Lower leg skin (tissue), 4 donors: ENCODE results near the gene NCOA1. TPM values are rescaled to one million over a fixed set of nuclear protein-coding genes. Genes with fewer than 3 reads are reported as not detected.
A peak's percentile ranks its signal among the peaks of the same experiment; 100 is the strongest.

Experiments
- DNase-seq, 2 donors: peaks; one replicate each; pipeline ENCODE4 v3.0.0-alpha.2; 2019; ENCODE audit warnings: low spot score in 2 of 2
- H3K4me3 ChIP-seq: fragments of 200-600 bp; sonication (generic); 2 replicates; pipeline ENCODE4 v1.5.1; 2017; ENCODE audit warnings: mild to moderate bottlenecking, low read depth; ENCODE audit not compliant: poor library complexity, severe bottlenecking
- CTCF ChIP-seq, 3 donors: fragments of 450-650 bp; IDR thresholded peaks; one replicate each; pipeline ENCODE4 v1.5.1; 2016; ENCODE audit warnings: antibody characterized with exemption in 3 of 3, mild to moderate bottlenecking in 3 of 3, moderate library complexity in 2 of 3
- POLR2A ChIP-seq, 2 donors: fragments of 450-650 bp; IDR thresholded peaks; one replicate each; pipeline ENCODE4 v1.6.1; 2016 to 2017; ENCODE audit warnings: antibody characterized with exemption in 2 of 2, mild to moderate bottlenecking in 1 of 2, moderate library complexity in 1 of 2
- WGBS, 2 donors: methylation state at CpG; one replicate each; pipeline ENCODE4 v1.1.5; 2018; 5-methylcytosine and 5-hydroxymethylcytosine counted together
- intact Hi-C: fragments of 100-400 bp; cut with DNase I; formaldehyde crosslinking; loops from one replicate; pipeline ENCODE4 v1.15.0; 2023; ENCODE audit warnings: low total_unique reads
- total RNA-seq, 4 donors: library from RNA; depleted of rRNA; stranded (reverse); fragments of >200 nt; gene quantifications; one replicate each; pipeline ENCODE4 v1.1.0, GENCODE V29; 2016

Gene NCOA1
- total RNA-seq, 4 donors from 2014 or later, result 37.9 to 50.1 (median 45.0) TPM

DNA sequence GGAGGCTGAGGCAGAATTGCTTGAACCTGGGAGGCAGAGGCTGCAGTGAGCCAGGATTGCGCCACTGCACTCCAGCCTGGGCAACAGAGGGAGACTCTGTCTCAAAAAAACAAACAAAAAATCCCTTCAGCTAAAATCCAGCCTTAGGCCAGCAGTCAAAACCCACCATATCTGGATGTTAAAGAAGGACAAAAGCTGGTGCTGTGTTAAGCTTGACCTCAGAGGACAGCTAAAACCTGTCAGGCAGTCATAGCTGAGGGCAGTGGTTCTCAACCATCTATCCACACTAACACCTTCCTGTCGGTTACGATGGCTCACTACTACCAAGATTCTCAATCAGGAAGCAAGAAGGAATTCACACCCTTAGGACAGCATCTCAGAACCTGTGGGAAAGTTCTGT, 292.6 kb downstream of the NCOA1 start:
- intact Hi-C loops, result no loop called here
- H3K4me3 ChIP-seq, result no peak overlapping the region
- DNase-seq, result no peak
- TF ChIP-seq CTCF (IDR thresholded peaks at IDR 0.05), result no peak
- TF ChIP-seq POLR2A (IDR thresholded peaks at IDR 0.05), result no peak
- WGBS, 2 donors, result 86 to 91% methylated on average over 3 of the region's 3 CpGs

GRCh38 chr2:24785671-24786321, 294.7 kb downstream of the NCOA1 start:
- intact Hi-C loops, result no loop called here

GRCh38 chr2:24787532-24787931, 296.5 kb downstream of the NCOA1 start:
- intact Hi-C loops, result no loop called here
- no peak for DNase-seq
- no peak for TF ChIP-seq POLR2A (IDR thresholded peaks at IDR 0.05)
- no peak for TF ChIP-seq CTCF (IDR thresholded peaks at IDR 0.05)
- 68 to 87% methylated on average over 2 of the region's 2 CpGs for WGBS, 2 donors
- H3K4me3 ChIP-seq, result no peak overlapping the region

More at GRCh38 chr2:24785671-24786321, 294.7 kb downstream of the NCOA1 start:
- DNase-seq, result no peak
- TF ChIP-seq CTCF (IDR thresholded peaks at IDR 0.05) (no peak), POLR2A (IDR thresholded peaks at IDR 0.05) (no peak)
- WGBS, 2 donors, result 81 to 88% methylated on average over 6 of the region's 6 CpGs
- no peak overlapping the region for H3K4me3 ChIP-seq

DNA sequence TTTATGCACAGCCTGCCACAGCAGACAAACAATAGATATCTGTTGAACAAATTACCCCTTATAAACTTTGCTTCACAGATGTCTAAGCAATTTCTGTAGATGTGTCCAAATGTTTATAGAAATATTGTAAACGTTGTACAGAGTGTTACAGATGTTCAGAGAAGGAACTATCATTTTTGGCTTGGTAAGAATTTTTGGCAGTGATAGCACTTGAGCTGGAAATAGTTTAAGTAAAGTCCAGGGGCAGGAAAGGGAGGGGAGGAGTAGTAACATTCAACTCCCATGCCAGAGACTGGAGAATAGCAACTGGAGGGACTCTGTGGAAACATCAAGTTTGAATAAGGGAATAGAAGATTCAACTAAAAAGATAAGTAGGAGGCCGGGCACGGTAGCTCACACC, 297.8 kb downstream of the NCOA1 start:
- H3K4me3 ChIP-seq, result no peak overlapping the region
- intact Hi-C loops, result no loop called here
- no peak for DNase-seq
- 76 to 82% methylated on average over 3 of the region's 3 CpGs for WGBS, 2 donors
- TF ChIP-seq POLR2A (IDR thresholded peaks at IDR 0.05) (no peak), CTCF (IDR thresholded peaks at IDR 0.05) (no peak)

DNA sequence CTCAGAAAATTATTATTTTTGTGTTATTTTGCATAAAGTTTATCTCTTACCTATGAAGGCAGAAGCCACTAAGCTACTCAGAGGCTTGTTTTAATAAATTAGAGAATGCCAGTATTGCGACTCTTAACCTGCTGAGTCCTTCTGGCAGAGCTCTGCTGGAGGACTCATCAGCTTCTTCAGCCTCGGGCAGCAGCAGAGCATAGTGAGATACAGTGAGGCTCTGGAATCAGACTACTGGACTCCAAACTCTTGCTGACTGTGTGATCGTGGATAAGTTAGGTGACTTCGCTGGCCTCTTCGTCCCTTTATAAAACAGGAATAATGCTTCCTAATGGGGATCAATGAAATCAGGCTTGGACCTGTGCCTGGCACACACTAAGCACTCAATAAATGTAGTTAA, 300.4 kb downstream of the NCOA1 start:
- intact Hi-C loops, result no loop called here
- no peak overlapping the region for H3K4me3 ChIP-seq
- no peak for DNase-seq
- 86 to 89% methylated on average over 5 of the region's 5 CpGs for WGBS, 2 donors
- TF ChIP-seq CTCF (IDR thresholded peaks at IDR 0.05) (no peak), POLR2A (IDR thresholded peaks at IDR 0.05) (no peak)

DNA sequence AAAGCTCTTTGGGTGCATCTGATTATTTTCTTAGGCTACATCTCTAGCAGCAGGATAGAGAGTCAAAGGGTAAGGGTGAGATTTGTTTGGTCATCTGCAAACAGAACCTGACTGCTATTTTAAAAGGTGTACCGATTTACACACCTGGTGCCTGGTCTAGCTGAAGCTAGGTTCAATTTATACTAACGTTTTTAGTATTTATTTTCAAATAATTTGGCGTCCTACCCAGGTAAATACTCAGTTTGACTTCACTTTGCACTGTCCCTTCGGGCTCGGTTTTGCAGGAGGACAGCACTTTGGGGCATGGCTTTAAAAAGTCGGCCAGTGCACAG, 301.5 kb downstream of the NCOA1 start:
- intact Hi-C loops, result no loop called here
- peak overlapping the region; percentile 59 for H3K4me3 ChIP-seq
- DNase-seq, result no peak
- TF ChIP-seq POLR2A (IDR thresholded peaks at IDR 0.05) (no peak), CTCF (IDR thresholded peaks at IDR 0.05) (no peak)
- 1 to 3% methylated on average over 6 of the region's 6 CpGs for WGBS, 2 donors
